ENCODE results near the gene ANGPTL2.

Gene ANGPTL2

GRCh38 chr9:127064335-127064734, 58.1 kb downstream of the ANGPTL2 start:
- H3K4me3 ChIP-seq (ENCODE audit: low read length): no peak overlapping the region
- no peak for TF ChIP-seq CTCF (IDR thresholded peaks at IDR 0.05; ENCODE audit: insufficient read depth, low read depth, low read length, missing control alignments)
- DNase-seq (ENCODE audit: low read depth): no peak

DNA sequence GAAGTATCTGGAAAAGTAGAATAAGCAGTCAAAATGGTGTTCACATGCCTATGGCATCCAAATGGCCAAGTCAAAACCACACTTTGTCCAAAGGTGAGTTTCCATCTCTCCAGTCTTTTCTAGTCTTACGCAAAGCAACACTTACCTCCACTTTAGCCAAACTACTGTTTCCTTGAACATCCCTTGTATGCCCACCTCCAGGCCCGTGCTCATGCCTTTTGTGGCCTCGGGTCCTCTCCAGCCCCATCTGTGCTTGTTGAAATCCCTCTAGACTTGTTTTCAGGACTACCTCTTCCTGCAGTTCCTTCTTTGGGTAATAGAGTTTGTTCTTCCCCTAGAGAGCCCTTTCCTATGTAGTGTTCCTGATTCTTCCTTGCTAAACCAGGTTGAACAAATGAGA, 61.0 kb downstream of the ANGPTL2 start:
- H3K4me3 ChIP-seq (ENCODE audit: low read length): no peak overlapping the region
- DNase-seq (ENCODE audit: low read depth): no peak
- TF ChIP-seq CTCF (IDR thresholded peaks at IDR 0.05; ENCODE audit: insufficient read depth, low read depth, low read length, missing control alignments): no peak

- no peak for TF ChIP-seq CTCF (IDR thresholded peaks at IDR 0.05; ENCODE audit: insufficient read depth, low read depth, low read length, missing control alignments)
- DNase-seq (ENCODE audit: low read depth): no peak
- H3K4me3 ChIP-seq (ENCODE audit: low read length): no peak overlapping the region
Observed at GRCh38 chr9:127059765-127060361, 62.6 kb downstream of the ANGPTL2 start.

GRCh38 chr9:127059030-127059429, 63.4 kb downstream of the ANGPTL2 start:
- TF ChIP-seq CTCF (IDR thresholded peaks at IDR 0.05; ENCODE audit: insufficient read depth, low read depth, low read length, missing control alignments): no peak
- H3K4me3 ChIP-seq (ENCODE audit: low read length): no peak overlapping the region
- DNase-seq (ENCODE audit: low read depth): no peak

DNA sequence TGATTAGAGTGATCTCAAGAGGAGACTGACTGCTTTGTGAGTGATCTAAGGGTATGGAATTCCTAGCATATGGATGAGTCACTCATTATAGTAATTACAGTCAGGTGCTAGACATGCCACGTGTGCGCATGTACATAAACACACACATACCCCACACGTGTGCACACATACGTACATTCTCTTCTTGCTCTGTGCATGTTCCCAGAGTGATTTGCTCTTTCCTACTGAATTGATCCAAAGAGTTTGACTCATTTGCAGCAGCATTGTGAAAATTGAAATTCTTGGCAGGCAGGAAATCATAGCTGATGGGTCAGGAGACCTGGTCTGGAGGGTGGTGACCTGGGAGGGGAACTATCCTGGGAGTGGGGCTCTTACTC, 63.8 kb downstream of the ANGPTL2 start:
- peak; percentile 50 for DNase-seq (ENCODE audit: low read depth)
- H3K4me3 ChIP-seq (ENCODE audit: low read length): no peak overlapping the region
- no peak for TF ChIP-seq CTCF (IDR thresholded peaks at IDR 0.05; ENCODE audit: insufficient read depth, low read depth, low read length, missing control alignments)

- H3K4me3 ChIP-seq (ENCODE audit: low read length): no peak overlapping the region
- no peak for DNase-seq (ENCODE audit: low read depth)
- TF ChIP-seq CTCF (IDR thresholded peaks at IDR 0.05; ENCODE audit: insufficient read depth, low read depth, low read length, missing control alignments): no peak
Observed at GRCh38 chr9:127058011-127058644, 64.3 kb downstream of the ANGPTL2 start.

DNA sequence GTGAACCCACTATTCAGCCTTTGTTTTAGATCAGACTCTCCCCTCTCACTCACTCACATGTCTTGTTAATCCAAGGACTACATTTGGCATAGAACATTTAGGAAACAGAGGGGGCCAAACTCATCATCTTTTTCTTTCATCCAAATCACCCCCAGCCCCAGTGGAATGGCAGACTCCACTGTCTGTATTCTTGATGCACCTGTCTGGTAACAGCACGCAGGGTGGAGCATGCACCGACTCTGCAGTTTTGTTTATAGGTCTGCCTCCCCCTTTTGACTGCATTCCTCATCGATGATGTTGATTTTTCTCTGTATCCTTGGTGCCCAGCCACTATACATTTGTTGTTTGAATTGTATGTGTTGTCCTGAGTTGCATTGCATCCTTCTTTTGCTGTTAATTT, 66.0 kb downstream of the ANGPTL2 start:
- TF ChIP-seq CTCF (IDR thresholded peaks at IDR 0.05; ENCODE audit: insufficient read depth, low read depth, low read length, missing control alignments): no peak
- no peak for DNase-seq (ENCODE audit: low read depth)
- no peak overlapping the region for H3K4me3 ChIP-seq (ENCODE audit: low read length)
